Trophoblast cell (in vitro differentiated cells and primary cell): ENCODE results near the gene KRTAP9-4.
"Not testable (repeated sequence)": the region's sequence is repeated elsewhere in the genome, so short reads cannot be mapped to it uniquely, and the experiment has no call there.

Experiments
- DNase-seq, 2 donors: peaks; one replicate each; pipeline ENCODE4 v3.0.0-alpha.2; 2016
- H2AFZ ChIP-seq: 2 replicates; pipeline ENCODE4 v1.6.1; 2013; ENCODE audit warnings: low read length, moderate library complexity, mild to moderate bottlenecking; ENCODE audit not compliant: insufficient read depth, poor library complexity
- H2AK5ac ChIP-seq: 2 replicates; pipeline ENCODE4 v1.6.1; 2013; ENCODE audit warnings: mild to moderate bottlenecking, low read length
- H2BK120ac ChIP-seq: 2 replicates; pipeline ENCODE4 v1.6.1; 2013; ENCODE audit warnings: low read length, mild to moderate bottlenecking, moderate library complexity; ENCODE audit not compliant: insufficient read depth, poor library complexity
- H2BK12ac ChIP-seq: 2 replicates; pipeline ENCODE4 v1.6.1; 2013; ENCODE audit warnings: mild to moderate bottlenecking, low read length, moderate library complexity
- H2BK5ac ChIP-seq: 2 replicates; pipeline ENCODE4 v1.6.1; 2013; ENCODE audit warnings: low read length, low read depth, moderate library complexity, mild to moderate bottlenecking; ENCODE audit not compliant: poor library complexity
- H3K14ac ChIP-seq: 2 replicates; pipeline ENCODE4 v1.6.1; 2013; ENCODE audit warnings: mild to moderate bottlenecking, low read length
- H3K18ac ChIP-seq: 2 replicates; pipeline ENCODE4 v1.6.1; 2013; ENCODE audit warnings: mild to moderate bottlenecking, low read length
- H3K23ac ChIP-seq: 2 replicates; pipeline ENCODE4 v1.6.1; 2013; ENCODE audit warnings: low read length
- H3K27ac ChIP-seq: 2 replicates; pipeline ENCODE4 v1.5.1; 2013; ENCODE audit warnings: low read depth, mild to moderate bottlenecking, inconsistent platforms, low read length, moderate library complexity
- H3K27me3 ChIP-seq: 2 replicates; pipeline ENCODE4 v1.6.1; 2013; ENCODE audit warnings: inconsistent platforms, mild to moderate bottlenecking, low read length, moderate library complexity; ENCODE audit not compliant: insufficient read depth
- H3K36me3 ChIP-seq, 2 experiments: 1 replicate in 1 of 2; 2 replicates in 1 of 2; pipeline ENCODE4 v1.6.1; 2013; ENCODE audit warnings: low read length in 2 of 2, mild to moderate bottlenecking in 2 of 2, moderate library complexity in 1 of 2; ENCODE audit not compliant: insufficient read depth in 2 of 2, control insufficient read depth in 1 of 2
- H3K4ac ChIP-seq: 2 replicates; pipeline ENCODE4 v1.6.1; 2013; ENCODE audit warnings: low read depth, mild to moderate bottlenecking, low read length, moderate library complexity
- H3K4me1 ChIP-seq, 2 experiments: 1 replicate in 1 of 2; 2 replicates in 1 of 2; pipeline ENCODE4 v1.6.1; 2013; ENCODE audit warnings: low read length in 2 of 2, mild to moderate bottlenecking in 2 of 2, moderate library complexity in 1 of 2; ENCODE audit not compliant: insufficient read depth in 2 of 2, control insufficient read depth in 1 of 2
- H3K4me2 ChIP-seq: 2 replicates; pipeline ENCODE4 v1.6.1; 2013; ENCODE audit warnings: inconsistent platforms, mild to moderate bottlenecking, low read length, moderate library complexity
- H3K4me3 ChIP-seq: 2 replicates; pipeline ENCODE4 v1.5.1; 2013; ENCODE audit warnings: mild to moderate bottlenecking, low read depth, low read length, inconsistent platforms
- H3K79me1 ChIP-seq: one replicate; pipeline ENCODE4 v1.6.1; 2013; ENCODE audit warnings: low read length
- H3K79me2 ChIP-seq: 2 replicates; pipeline ENCODE4 v1.6.1; 2013; ENCODE audit warnings: low read length, mild to moderate bottlenecking; ENCODE audit not compliant: control insufficient read depth, insufficient read depth, poor library complexity
- H3K9ac ChIP-seq: 2 replicates; pipeline ENCODE4 v1.6.1; 2013; ENCODE audit warnings: mild to moderate bottlenecking, low read length
- H3K9me3 ChIP-seq: 2 replicates; pipeline ENCODE4 v1.6.1; 2013; ENCODE audit warnings: low read depth, mild to moderate bottlenecking, control low read depth, inconsistent platforms, low read length; ENCODE audit not compliant: insufficient read depth
- H4K12ac ChIP-seq: 2 replicates; pipeline ENCODE4 v1.6.1; 2013; ENCODE audit warnings: low read depth, mild to moderate bottlenecking, low read length, moderate library complexity
- H4K8ac ChIP-seq: 2 replicates; pipeline ENCODE4 v1.6.1; 2013; ENCODE audit warnings: low read depth, mild to moderate bottlenecking, low read length, moderate library complexity
- H4K91ac ChIP-seq: one replicate; pipeline ENCODE4 v1.6.1; 2013; ENCODE audit warnings: low read depth, mild to moderate bottlenecking, low read length, moderate library complexity
- WGBS: extraction: QIAGEN DNeasy Blood & Tissue Kit; methylation state at CpG from one replicate; pipeline ENCODE4 v1.1.7; 2013; ENCODE audit warnings: missing lambda C conversion rate; ENCODE audit not compliant: insufficient read length, insufficient coverage; ENCODE audit errors: extremely low coverage; 5-methylcytosine and 5-hydroxymethylcytosine counted together

Gene KRTAP9-4

DNA sequence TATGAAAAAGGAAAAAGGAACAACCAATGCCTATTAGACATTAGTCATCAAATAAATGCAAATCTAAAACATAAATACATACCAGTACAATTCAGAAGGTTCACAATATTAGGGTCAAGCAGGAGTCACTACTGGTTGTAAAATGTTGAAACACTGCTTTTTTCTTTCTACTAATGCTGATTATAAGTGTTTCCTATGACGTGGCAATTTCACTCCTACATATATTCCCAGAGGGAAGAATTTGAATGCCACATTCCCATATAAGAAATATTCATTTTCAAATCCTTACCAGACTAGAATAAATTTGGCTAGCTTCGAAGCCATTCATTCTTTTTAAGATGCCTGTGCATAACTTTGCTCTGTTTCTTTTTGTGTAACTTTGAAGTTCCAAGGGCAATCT is 25.7 kb upstream of the KRTAP9-4 start:
- no CpG with 5 or more reads among the region's 2 CpGs for WGBS
- Histone ChIP-seq H2AFZ (no peak overlapping the region), H3K9me3 (no peaks in the 10 kb centered on the region), H3K4ac (no peak overlapping the region), H4K8ac (no peak overlapping the region), H3K79me1 (no peaks in the 10 kb centered on the region), H2AK5ac (no peak overlapping the region), H3K9ac (no peak overlapping the region), H3K4me1 (no peaks in the 10 kb centered on the region), H2BK12ac (no peak overlapping the region), H3K4me2 (no peak overlapping the region), H3K23ac (no peak overlapping the region), H3K27ac (no peak overlapping the region), H3K36me3 (no peaks in the 10 kb centered on the region), H4K12ac (no peak overlapping the region), H3K14ac (no peak overlapping the region), H3K18ac (no peak overlapping the region), H3K27me3 (no peaks in the 10 kb centered on the region), H4K91ac (no peak overlapping the region), H2BK5ac (no peak overlapping the region), H3K79me2 (no peaks in the 10 kb centered on the region), H3K4me3 (no peak overlapping the region), H2BK120ac (no peak overlapping the region)
- DNase-seq: no peak

- Histone ChIP-seq H2BK5ac (peak overlapping the region; percentile 40), H3K14ac (no peak overlapping the region), H3K27ac (no peak overlapping the region), H3K4me3 (no peak overlapping the region), H3K79me1 (no peaks in the 10 kb centered on the region), H2BK120ac (no peak overlapping the region), H3K4me1 (no peaks in the 10 kb centered on the region), H3K18ac (no peak overlapping the region), H3K9ac (no peak overlapping the region), H3K36me3 (no peaks in the 10 kb centered on the region), H3K79me2 (no peaks in the 10 kb centered on the region), H3K27me3 (no peaks in the 10 kb centered on the region), H2AFZ (no peak overlapping the region), H4K12ac (no peak overlapping the region), H4K91ac (no peak overlapping the region), H3K9me3 (no peaks in the 10 kb centered on the region), H2BK12ac (no peak overlapping the region), H2AK5ac (no peak overlapping the region), H3K4ac (no peak overlapping the region), H3K23ac (no peak overlapping the region), H3K4me2 (no peak overlapping the region), H4K8ac (no peak overlapping the region)
- WGBS: no CpG with 5 or more reads among the region's 6 CpGs
- DNase-seq: peak in 1 of 2 donors; percentile 35
These were observed 23.4 kb upstream of the KRTAP9-4 start for GRCh38 chr17:41226051-41226450.

- not testable (repeated sequence) for H3K14ac ChIP-seq, H3K9me3 ChIP-seq, H3K36me3 ChIP-seq, H2AFZ ChIP-seq, H2BK120ac ChIP-seq, H3K18ac ChIP-seq, DNase-seq, H4K91ac ChIP-seq, H3K4me3 ChIP-seq, H2BK12ac ChIP-seq, H3K4me1 ChIP-seq, H3K27ac ChIP-seq, H3K4me2 ChIP-seq, H2AK5ac ChIP-seq, H3K79me1 ChIP-seq, H3K79me2 ChIP-seq, H3K4ac ChIP-seq, H3K9ac ChIP-seq, H4K12ac ChIP-seq, H3K27me3 ChIP-seq, H3K23ac ChIP-seq, H4K8ac ChIP-seq
- peak within 1 kb of the TSS; percentile 40 for H2BK5ac ChIP-seq
- WGBS: no CpG with 5 or more reads among the region's 4 CpGs
These were observed 22.8 kb upstream of the KRTAP9-4 start, which contains the start of gene KRTAP9-2 for GRCh38 chr17:41226598-41227095. Gene KRTAP9-2, plus strand, starts transcription at chr17:41226648. Its CDS starts 7 bp downstream, at chr17:41226655.

GRCh38 chr17:41230094-41230493 is 19.4 kb upstream of the KRTAP9-4 start:
- no peaks in the 10 kb centered on the region for H3K27me3 ChIP-seq
- H2BK120ac ChIP-seq: no peak overlapping the region
- H3K4me3 ChIP-seq: no peak overlapping the region
- H3K4me1 ChIP-seq: no peaks in the 10 kb centered on the region
- H3K27ac ChIP-seq: no peak overlapping the region
- no peak overlapping the region for H2BK12ac ChIP-seq
- no peak overlapping the region for H3K9ac ChIP-seq
- H4K91ac ChIP-seq: no peak overlapping the region
- H3K79me1 ChIP-seq: no peaks in the 10 kb centered on the region
- no peak overlapping the region for H3K4me2 ChIP-seq
- no peak overlapping the region for H2AFZ ChIP-seq
- no peak overlapping the region for H2AK5ac ChIP-seq
- H3K36me3 ChIP-seq: no peaks in the 10 kb centered on the region
- no peak overlapping the region for H3K14ac ChIP-seq
- no peak overlapping the region for H3K4ac ChIP-seq
- no peak for DNase-seq
- H4K12ac ChIP-seq: no peak overlapping the region
- no peaks in the 10 kb centered on the region for H3K79me2 ChIP-seq
- no peak overlapping the region for H3K23ac ChIP-seq
- no peak overlapping the region for H2BK5ac ChIP-seq
- H4K8ac ChIP-seq: no peak overlapping the region
- no peaks in the 10 kb centered on the region for H3K9me3 ChIP-seq
- H3K18ac ChIP-seq: no peak overlapping the region
